CD4-positive, alpha-beta T cell treated with Interleukin-4 for 1 hour (primary cell): ENCODE measurements around the gene MXD4.
"Not testable (repeated sequence)": the region's sequence is repeated elsewhere in the genome, so short reads cannot be mapped to it uniquely, and the experiment has no call there.

ENCODE experiments used
- DNase-seq, 2 donors: peaks; one replicate each; pipeline ENCODE4 v3.0.0-alpha.2; 2020 to 2022

Gene MXD4

DNA sequence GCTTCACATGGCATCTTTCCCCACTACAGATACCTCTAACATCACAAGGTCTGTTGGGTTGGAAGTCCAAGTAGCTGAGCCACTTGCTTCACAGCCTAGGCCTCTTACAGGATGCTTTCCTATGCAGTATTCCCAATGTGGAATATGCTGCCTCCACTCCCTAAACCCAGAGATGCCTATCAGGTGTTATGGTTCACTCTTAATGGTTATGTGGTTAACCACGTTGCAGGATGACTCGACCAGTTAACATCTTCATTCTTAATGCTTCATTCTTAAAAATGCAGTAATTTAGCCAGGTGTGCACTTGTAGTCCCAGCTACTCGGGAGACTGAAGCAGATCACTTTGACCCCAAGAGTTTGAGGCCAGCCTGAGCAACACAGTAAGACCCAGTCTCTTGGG lies 44.2 kb downstream of the MXD4 start:
- no peak for DNase-seq

GRCh38 chr4:2212831-2213230 lies 49.1 kb downstream of the MXD4 start:
- no peak for DNase-seq

GRCh38 chr4:2202789-2203188 lies 59.1 kb downstream of the MXD4 start:
- DNase-seq: not testable (repeated sequence)
